GM04504 (cell line): ENCODE results near the gene WDR54.
A peak's percentile ranks its signal among the peaks of the same experiment; 100 is the strongest.

Source experiments
- DNase-seq: peaks from one replicate; pipeline ENCODE4 v3.0.0-alpha.2; 2012; ENCODE audit warnings: low read depth

The WDR54 gene

GRCh38 chr2:74421221-74421870 lies at the start of gene WDR54, which contains the start of gene C2orf81:
WDR54 (plus strand) TSS chr2:74421730; CDS start chr2:74422154, 424 bp downstream.
C2orf81 (minus strand) TSS chr2:74421619; CDS start chr2:74421560, 59 bp downstream.
- peak; percentile 65 for DNase-seq

GRCh38 chr2:74372674-74373073 lies 48.9 kb upstream of the WDR54 start:
- DNase-seq, result no peak

- no peak for DNase-seq
Observed at GRCh38 chr2:74373221-74373676, 48.3 kb upstream of the WDR54 start.

GRCh38 chr2:74373985-74374384 lies 47.5 kb upstream of the WDR54 start:
- no peak for DNase-seq

GRCh38 chr2:74374509-74375205 lies 46.9 kb upstream of the WDR54 start:
- DNase-seq, result no peak

- DNase-seq, result no peak
Observed at GRCh38 chr2:74375838-74376237, 45.7 kb upstream of the WDR54 start.

GRCh38 chr2:74378007-74378406 lies 43.5 kb upstream of the WDR54 start:
- no peak for DNase-seq

- no peak for DNase-seq
Observed at GRCh38 chr2:74379851-74380789, 41.4 kb upstream of the WDR54 start, which contains the start of gene DCTN1. DCTN1 (minus strand) TSS chr2:74380311; CDS start chr2:74380037, 274 bp downstream.

GRCh38 chr2:74381751-74382150 lies 39.8 kb upstream of the WDR54 start:
- DNase-seq, result no peak

- no peak for DNase-seq
Observed at GRCh38 chr2:74383254-74383653, 38.3 kb upstream of the WDR54 start.

GRCh38 chr2:74384051-74384450 lies 37.5 kb upstream of the WDR54 start:
- no peak for DNase-seq

- DNase-seq, result no peak
Observed at GRCh38 chr2:74385396-74385795, 36.1 kb upstream of the WDR54 start.

- DNase-seq, result no peak
Observed at GRCh38 chr2:74387346-74387745, 34.2 kb upstream of the WDR54 start.

GRCh38 chr2:74390606-74391005 lies 30.9 kb upstream of the WDR54 start:
- no peak for DNase-seq

- DNase-seq, result no peak
Observed at GRCh38 chr2:74391209-74391579, 30.3 kb upstream of the WDR54 start.

GRCh38 chr2:74391580-74392448 lies 29.7 kb upstream of the WDR54 start:
- peak; percentile 67 for DNase-seq

GRCh38 chr2:74392449-74392743 lies 29.1 kb upstream of the WDR54 start:
- no peak for DNase-seq

- DNase-seq, result no peak
Observed at GRCh38 chr2:74393525-74393924, 28.0 kb upstream of the WDR54 start.

GRCh38 chr2:74396149-74396548 lies 25.4 kb upstream of the WDR54 start:
- no peak for DNase-seq

GRCh38 chr2:74399785-74400184 lies 21.7 kb upstream of the WDR54 start:
- no peak for DNase-seq

- DNase-seq, result no peak
Observed at GRCh38 chr2:74401891-74402290, 19.6 kb upstream of the WDR54 start.

- DNase-seq, result no peak
Observed at GRCh38 chr2:74406035-74406434, 15.5 kb upstream of the WDR54 start.
